D721Med (cell line): ENCODE measurements around the gene STXBP1.
A peak's percentile ranks its signal among the peaks of the same experiment; 100 is the strongest.

Experiments used
- DNase-seq: peaks from one replicate; pipeline ENCODE4 v3.0.0; 2011; ENCODE audit warnings: low spot score; ENCODE audit not compliant: insufficient read length
- FAIRE-seq: peaks from 2 replicates; lab custom pipeline; 2011; peaks lifted over from hg19 to GRCh38; lab: Jason Lieb, UNC
- CTCF ChIP-seq: IDR thresholded peaks from 2 replicates; pipeline ENCODE4 v1.5.1; 2012; ENCODE audit warnings: mild to moderate bottlenecking, control low read depth; ENCODE audit not compliant: insufficient read depth; ENCODE audit errors: missing control alignments

STXBP1 gene

GRCh38 chr9:127626752-127627493 lies 14.8 kb downstream of the STXBP1 start:
- FAIRE-seq (no peak), DNase-seq (peak; percentile 40)
- TF ChIP-seq CTCF: no peak

- DNase-seq (no peak), FAIRE-seq (no peak)
- TF ChIP-seq CTCF: no peak
Observed at GRCh38 chr9:127627494-127627855, 15.4 kb downstream of the STXBP1 start.

- DNase-seq (no peak), FAIRE-seq (no peak)
- TF ChIP-seq CTCF: no peak
Observed at GRCh38 chr9:127628758-127629467, 16.8 kb downstream of the STXBP1 start.

GRCh38 chr9:127629468-127630081 lies 17.5 kb downstream of the STXBP1 start:
- TF ChIP-seq CTCF: no peak
- FAIRE-seq (no peak), DNase-seq (no peak)

GRCh38 chr9:127633216-127633862 lies 21.3 kb downstream of the STXBP1 start:
- FAIRE-seq: no peak
- no peak for TF ChIP-seq CTCF

GRCh38 chr9:127634021-127634420 lies 21.9 kb downstream of the STXBP1 start:
- FAIRE-seq (no peak), DNase-seq (no peak)
- no peak for TF ChIP-seq CTCF

More at GRCh38 chr9:127633216-127633862, 21.3 kb downstream of the STXBP1 start:
- DNase-seq: no peak
